NCI-H510A treated with DMSO at 0.1 percent for 48 hours (cell line): ENCODE results near the gene PLXNB2.
A peak's percentile ranks its signal among the peaks of the same experiment; 100 is the strongest.

ENCODE experiments used
- DNase-seq: peaks from one replicate; lab custom pipeline; 2025; lab: John Stamatoyannopoulos, UW

Gene PLXNB2

GRCh38 chr22:50312371-50312770 lies 4.9 kb upstream of the PLXNB2 start:
- no peak for DNase-seq

- DNase-seq = no peak
These were observed 4.3 kb upstream of the PLXNB2 start for GRCh38 chr22:50311606-50312351.

- DNase-seq = no peak
These were observed 3.6 kb upstream of the PLXNB2 start for GRCh38 chr22:50310949-50311444.

- peak; percentile 72 for DNase-seq
These were observed 2.7 kb upstream of the PLXNB2 start for GRCh38 chr22:50310031-50310722.

- DNase-seq = no peak
These were observed 2.1 kb upstream of the PLXNB2 start for GRCh38 chr22:50309601-50309991.

GRCh38 chr22:50308986-50309600 lies 1.6 kb upstream of the PLXNB2 start:
- DNase-seq = no peak

- no peak for DNase-seq
These were observed 1.1 kb upstream of the PLXNB2 start for GRCh38 chr22:50308597-50308935.

- DNase-seq = no peak
These were observed 597 bp upstream of the PLXNB2 start for GRCh38 chr22:50307890-50308596.

- DNase-seq = peak; percentile 76
These were observed 1.4 kb downstream of the PLXNB2 start for GRCh38 chr22:50305923-50306566.

- DNase-seq = no peak
These were observed 2.0 kb downstream of the PLXNB2 start for GRCh38 chr22:50305393-50305922.

- DNase-seq = no peak
These were observed 2.7 kb downstream of the PLXNB2 start for GRCh38 chr22:50304528-50305392.

GRCh38 chr22:50303848-50304527 lies 3.5 kb downstream of the PLXNB2 start:
- DNase-seq = no peak

- DNase-seq = no peak
These were observed 4.0 kb downstream of the PLXNB2 start for GRCh38 chr22:50303515-50303847.

GRCh38 chr22:50302564-50302963 lies 4.9 kb downstream of the PLXNB2 start:
- no peak for DNase-seq

- no peak for DNase-seq
These were observed 5.4 kb downstream of the PLXNB2 start for GRCh38 chr22:50302041-50302541.

GRCh38 chr22:50301581-50301991 lies 5.9 kb downstream of the PLXNB2 start:
- no peak for DNase-seq

GRCh38 chr22:50300620-50301257 lies 6.7 kb downstream of the PLXNB2 start:
- no peak for DNase-seq

GRCh38 chr22:50299785-50300619 lies 7.4 kb downstream of the PLXNB2 start:
- DNase-seq = no peak
